HPDE6-E6E7 (cell line): ENCODE results near the gene CYP4F3.
"Not testable (repeated sequence)": the region's sequence is repeated elsewhere in the genome, so short reads cannot be mapped to it uniquely, and the experiment has no call there.

ENCODE experiments used
- DNase-seq: peaks from one replicate; pipeline ENCODE4 v3.0.0; 2011; ENCODE audit warnings: missing footprints; ENCODE audit errors: extremely low spot score

Gene CYP4F3

DNA sequence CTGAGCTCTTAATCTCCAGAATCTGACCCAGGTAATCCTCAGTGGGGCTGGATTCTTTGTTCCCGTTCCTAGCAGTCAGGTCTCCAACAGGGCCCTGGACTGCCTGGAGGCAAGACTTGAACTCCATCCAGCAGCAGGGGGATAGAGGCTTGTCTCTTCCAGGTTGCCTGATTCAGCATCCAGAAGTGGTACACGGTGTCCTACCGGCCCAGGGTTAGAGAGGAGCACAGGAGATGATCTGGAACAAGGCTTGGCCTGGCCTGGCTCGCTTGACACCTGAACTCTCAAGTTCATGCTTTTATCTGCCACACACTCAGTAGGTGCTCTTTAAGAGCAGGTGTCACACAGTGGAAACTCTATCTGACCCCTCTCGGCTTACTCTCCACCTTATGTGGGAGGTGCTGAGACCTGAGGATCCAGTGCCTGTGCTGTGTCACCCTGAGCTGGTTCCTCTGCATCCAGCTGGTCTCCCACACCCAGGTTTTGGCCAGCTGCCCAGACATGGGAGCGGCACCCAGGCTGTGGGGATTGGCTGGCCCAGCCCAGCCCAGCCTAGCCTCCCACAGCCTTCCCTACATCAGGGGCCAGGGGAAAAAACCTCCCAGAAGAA is at the start of gene CYP4F3:
CYP4F3 (plus strand) TSS at position 604 of the 610 bp plus-strand sequence. CDS start 519 bp downstream, outside the sequence.
- DNase-seq: peak; percentile 94

GRCh38 chr19:15591796-15592195 is 48.9 kb upstream of the CYP4F3 start:
- no peak for DNase-seq

DNA sequence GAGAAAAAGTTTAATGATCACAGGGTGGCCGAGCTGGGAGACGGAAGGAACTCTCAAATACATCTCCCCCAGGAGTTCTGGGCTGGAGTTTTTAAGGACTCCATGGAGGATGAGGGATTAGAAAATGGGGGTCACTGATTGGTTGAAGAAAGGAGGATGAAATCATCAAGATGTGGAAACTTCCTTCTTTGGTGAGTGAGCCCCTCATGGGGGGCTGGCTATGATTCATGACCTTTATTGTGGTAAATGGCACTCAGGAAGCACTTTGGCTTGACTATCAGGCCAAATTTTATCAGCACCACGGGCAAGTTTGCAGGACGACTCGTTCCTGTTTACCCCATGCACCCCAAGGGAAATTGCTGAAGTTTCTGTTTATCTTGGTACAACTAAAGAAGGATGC is 48.2 kb upstream of the CYP4F3 start:
- DNase-seq: not testable (repeated sequence)

DNA sequence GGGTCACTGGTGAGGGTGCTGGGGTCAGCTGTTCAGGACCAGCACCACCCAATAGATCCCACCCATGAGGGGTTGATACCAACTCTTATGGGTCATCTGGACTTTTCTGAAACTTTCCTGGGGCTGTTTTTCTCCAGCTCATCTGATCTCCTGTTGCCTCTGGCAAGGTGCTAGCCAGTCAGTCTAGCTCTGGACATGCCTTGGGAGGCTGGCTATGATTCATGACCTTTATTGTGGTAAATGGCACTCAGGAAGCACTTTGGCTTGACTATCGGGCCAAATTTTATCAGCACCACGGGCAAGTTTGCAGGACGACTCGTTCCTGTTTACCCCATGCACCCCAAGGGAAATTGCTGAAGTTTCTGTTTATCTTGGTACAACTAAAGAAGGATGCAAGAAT is 46.9 kb upstream of the CYP4F3 start:
- DNase-seq: not testable (repeated sequence)

DNA sequence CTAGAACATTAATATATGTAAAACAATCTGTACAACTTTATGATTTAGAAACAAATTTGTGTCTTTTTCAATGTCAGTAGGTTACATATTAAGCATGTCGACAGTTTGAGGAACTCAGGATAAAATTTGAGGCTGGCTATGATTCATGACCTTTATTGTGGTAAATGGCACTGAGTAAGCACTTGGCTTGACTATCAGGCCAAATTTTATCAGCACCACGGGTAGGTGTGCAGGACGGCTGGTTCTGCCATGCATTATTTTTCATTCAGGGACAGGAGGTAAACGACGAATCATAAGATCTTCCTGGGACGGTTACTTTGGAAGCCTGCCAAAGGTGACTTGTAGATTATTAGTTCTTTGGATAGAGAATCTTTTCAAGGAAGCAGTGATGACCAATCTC is 45.6 kb upstream of the CYP4F3 start:
- no peak for DNase-seq

- not testable (repeated sequence) for DNase-seq
Measured at GRCh38 chr19:15607978-15608925, 32.4 kb upstream of the CYP4F3 start.

GRCh38 chr19:15609261-15609660 is 31.4 kb upstream of the CYP4F3 start:
- no peak for DNase-seq

- DNase-seq: no peak
Measured at GRCh38 chr19:15612342-15612741, 28.4 kb upstream of the CYP4F3 start.

DNA sequence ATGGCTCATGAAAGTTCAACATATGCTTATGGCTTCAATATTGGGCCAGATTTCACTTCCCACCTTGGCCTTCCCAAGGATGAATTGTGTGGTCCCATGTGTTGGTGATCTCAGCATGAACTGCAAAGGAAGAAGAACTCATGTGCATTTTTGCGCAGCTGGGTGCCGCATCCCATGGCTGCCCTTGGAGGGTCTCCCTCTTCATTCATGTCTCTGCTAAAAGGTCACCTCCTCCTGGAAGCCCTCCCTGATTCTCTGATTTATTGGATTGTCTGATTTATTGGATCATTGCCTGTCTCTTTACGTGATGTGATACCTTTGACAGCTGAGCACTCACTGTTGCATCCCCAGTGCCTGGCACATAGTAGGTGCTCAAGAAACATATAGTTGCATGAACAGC is 27.4 kb upstream of the CYP4F3 start:
- DNase-seq: no peak

- no peak for DNase-seq
Measured at GRCh38 chr19:15614507-15615379, 26.0 kb upstream of the CYP4F3 start, which contains the start of gene CYP4F8. Gene CYP4F8 (plus strand): TSS chr19:15615218. CDS start chr19:15615617, 399 bp downstream.

- no peak for DNase-seq
Measured at GRCh38 chr19:15615526-15615925, 25.2 kb upstream of the CYP4F3 start.

- DNase-seq: no peak
Measured at GRCh38 chr19:15616183-15616582, 24.5 kb upstream of the CYP4F3 start.

- DNase-seq: no peak
Measured at GRCh38 chr19:15616627-15617270, 23.9 kb upstream of the CYP4F3 start.

GRCh38 chr19:15618321-15618720 is 22.4 kb upstream of the CYP4F3 start:
- DNase-seq: no peak

GRCh38 chr19:15621801-15622200 is 18.9 kb upstream of the CYP4F3 start:
- no peak for DNase-seq

DNA sequence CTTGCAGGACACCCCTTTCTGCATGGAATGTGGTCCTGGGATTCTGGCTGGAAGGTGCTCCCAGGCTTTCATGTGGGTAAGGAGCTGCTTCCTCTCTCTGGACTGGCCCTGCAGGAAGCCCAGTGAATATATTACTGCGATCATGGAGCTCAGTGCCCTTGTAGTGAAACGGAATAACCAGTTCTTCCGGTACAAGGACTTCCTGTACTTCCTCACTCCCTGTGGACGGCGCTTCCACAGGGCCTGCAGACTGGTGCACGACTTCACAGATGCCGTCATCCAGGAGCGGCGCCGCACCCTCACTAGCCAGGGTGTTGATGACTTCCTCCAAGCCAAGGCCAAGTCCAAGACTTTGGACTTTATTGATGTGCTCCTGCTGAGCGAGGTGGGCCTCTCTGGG is 17.7 kb upstream of the CYP4F3 start:
- no peak for DNase-seq

DNA sequence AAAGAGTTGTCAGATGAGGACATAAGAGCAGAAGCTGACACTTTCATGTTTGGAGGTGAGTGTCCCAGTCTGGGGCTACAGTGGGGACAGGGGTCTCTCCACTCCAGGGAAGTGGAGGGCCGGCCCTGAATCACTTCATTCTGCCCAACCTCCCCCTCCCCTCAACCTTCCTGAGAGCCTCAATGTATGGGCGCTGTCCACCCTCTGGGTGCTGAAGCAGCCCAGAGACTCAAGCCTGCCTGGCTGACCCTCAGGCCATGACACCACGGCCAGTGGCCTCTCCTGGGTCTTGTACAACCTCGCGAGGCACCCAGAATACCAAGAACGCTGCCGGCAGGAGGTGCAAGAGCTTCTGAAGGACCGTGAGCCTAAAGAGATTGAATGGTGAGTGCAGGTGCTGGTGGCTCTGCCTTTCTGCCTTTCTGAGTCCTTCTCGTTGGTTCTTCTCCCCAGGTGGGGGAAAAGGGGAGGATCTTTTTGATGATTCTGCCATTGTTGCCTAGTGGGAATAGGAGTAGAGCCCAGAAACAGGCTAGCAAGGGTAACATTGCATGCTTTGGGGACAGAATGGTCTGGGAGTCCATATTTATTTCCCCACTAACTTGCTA is 16.9 kb upstream of the CYP4F3 start:
- DNase-seq: no peak

DNA sequence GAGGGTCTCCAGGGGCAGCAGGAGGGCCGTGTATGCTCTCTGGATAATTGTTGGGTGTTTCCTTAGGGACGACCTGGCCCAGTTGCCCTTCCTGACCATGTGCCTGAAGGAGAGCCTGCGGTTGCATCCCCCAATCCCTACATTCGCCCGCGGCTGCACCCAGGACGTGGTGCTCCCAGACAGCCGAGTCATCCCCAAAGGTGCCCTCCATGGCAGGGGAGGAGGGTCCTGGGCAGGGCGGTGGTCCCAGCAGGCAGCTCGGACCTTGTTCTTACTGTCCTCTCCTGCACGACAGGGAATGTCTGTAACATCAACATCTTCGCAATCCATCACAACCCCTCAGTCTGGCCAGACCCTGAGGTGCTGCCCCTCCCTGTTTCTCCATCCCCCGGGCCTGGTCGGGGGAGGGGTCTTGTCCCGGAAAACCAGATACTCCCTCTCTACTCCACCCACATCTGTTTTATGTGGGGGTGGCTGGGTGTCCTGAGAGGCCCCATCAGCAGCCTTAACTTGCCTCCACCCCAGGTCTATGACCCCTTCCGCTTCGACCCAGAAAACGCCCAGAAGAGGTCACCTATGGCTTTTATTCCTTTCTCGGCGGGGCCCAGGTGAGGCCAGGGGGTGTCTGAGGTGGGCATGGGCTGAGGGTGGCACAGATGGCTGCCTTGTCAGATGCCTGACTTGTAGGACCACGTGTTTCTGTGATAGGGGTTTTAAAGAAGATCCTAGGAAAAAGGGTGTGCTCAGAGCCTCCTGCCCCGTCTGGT is 12.3 kb upstream of the CYP4F3 start:
- no peak for DNase-seq

- peak; percentile 64 for DNase-seq
Measured at GRCh38 chr19:15629003-15629880, 11.5 kb upstream of the CYP4F3 start.
